Kidney epithelial cell (primary cell): ENCODE results near the gene ACOX2. TPM values are rescaled to one million over a fixed set of nuclear protein-coding genes. Genes with fewer than 3 reads are reported as not detected.

ENCODE experiments used
- DNase-seq: peaks from one replicate; pipeline ENCODE4 v3.0.0-alpha.2; 2010; ENCODE audit warnings: low read depth
- H3K27me3 ChIP-seq: 2 replicates; pipeline ENCODE4 v1.6.0; 2011; ENCODE audit warnings: low read length; ENCODE audit not compliant: control insufficient read depth, insufficient read depth
- H3K36me3 ChIP-seq: 2 replicates; pipeline ENCODE4 v1.5.1; 2011; ENCODE audit warnings: low read length; ENCODE audit not compliant: control insufficient read depth, insufficient read depth
- H3K4me3 ChIP-seq: 2 replicates; pipeline ENCODE4 v1.5.1; 2011; ENCODE audit warnings: low read depth, mild to moderate bottlenecking, control low read depth, low read length
- CTCF ChIP-seq: IDR thresholded peaks from 2 replicates; pipeline ENCODE4 v1.5.1; 2011; ENCODE audit warnings: mild to moderate bottlenecking, moderate library complexity, low read length, control low read depth, inconsistent platforms; ENCODE audit not compliant: insufficient read depth, poor library complexity, severe bottlenecking
- total RNA-seq: library from RNA; depleted of rRNA; stranded (reverse); fragments of >200 nt; gene quantifications from 2 replicates; pipeline ENCODE4 v1.2.3, GENCODE V29; 2015

Gene ACOX2
- total RNA-seq, 1 donor from 2014 or later = 0.38 TPM

GRCh38 chr3:58484045-58484721, 52.8 kb downstream of the ACOX2 start:
- H3K36me3 ChIP-seq = no peaks in the 10 kb centered on the region
- no peak for DNase-seq
- TF ChIP-seq CTCF = no peak
- peaks cover 2% of the 10 kb centered on the region for H3K27me3 ChIP-seq
- no peak overlapping the region for H3K4me3 ChIP-seq

DNA sequence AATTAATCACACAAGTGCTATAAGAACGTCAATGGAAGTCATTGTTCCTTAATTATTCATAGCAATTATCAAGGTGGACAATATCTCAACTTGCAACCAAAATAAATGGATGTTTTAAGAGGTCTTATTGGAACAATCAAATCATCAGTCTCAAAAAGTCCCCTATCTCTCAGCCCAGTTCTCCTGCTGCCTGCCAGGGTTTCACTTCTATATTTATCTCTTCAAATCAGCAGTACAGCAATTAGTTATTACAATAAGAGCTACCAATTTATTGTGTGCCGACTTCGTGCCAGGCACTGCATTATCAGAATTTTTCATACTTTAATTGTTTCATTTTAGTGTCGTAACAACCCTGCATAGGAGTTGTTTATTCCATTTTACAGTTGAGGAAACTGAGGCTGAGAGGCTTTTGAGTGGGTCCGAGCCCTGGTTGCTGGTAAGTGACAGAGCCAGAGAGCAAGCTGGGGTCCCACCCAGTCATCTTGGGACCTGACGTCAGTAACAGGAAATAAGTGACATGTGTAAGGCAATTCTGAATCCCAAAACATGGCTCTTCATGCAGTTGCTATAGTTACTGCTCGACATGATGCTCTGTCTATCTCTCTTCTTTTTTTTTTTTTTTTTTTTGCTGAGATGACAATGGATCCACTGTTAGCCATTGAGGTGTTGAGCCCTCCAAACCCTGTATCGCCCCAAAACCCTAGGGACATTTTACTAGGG, 53.9 kb downstream of the ACOX2 start:
- H3K4me3 ChIP-seq = no peak overlapping the region
- no peak for TF ChIP-seq CTCF
- H3K36me3 ChIP-seq = no peaks in the 10 kb centered on the region
- no peak for DNase-seq
- no peaks in the 10 kb centered on the region for H3K27me3 ChIP-seq

- Histone ChIP-seq H3K27me3 (no peaks in the 10 kb centered on the region), H3K36me3 (no peaks in the 10 kb centered on the region), H3K4me3 (no peak overlapping the region)
- DNase-seq = no peak
- no peak for TF ChIP-seq CTCF
These were observed 56.7 kb downstream of the ACOX2 start for GRCh38 chr3:58480309-58480708.

GRCh38 chr3:58478781-58479180, 58.2 kb downstream of the ACOX2 start:
- no peak overlapping the region for H3K4me3 ChIP-seq
- no peaks in the 10 kb centered on the region for H3K36me3 ChIP-seq
- H3K27me3 ChIP-seq = no peaks in the 10 kb centered on the region
- TF ChIP-seq CTCF = no peak
- DNase-seq = no peak

DNA sequence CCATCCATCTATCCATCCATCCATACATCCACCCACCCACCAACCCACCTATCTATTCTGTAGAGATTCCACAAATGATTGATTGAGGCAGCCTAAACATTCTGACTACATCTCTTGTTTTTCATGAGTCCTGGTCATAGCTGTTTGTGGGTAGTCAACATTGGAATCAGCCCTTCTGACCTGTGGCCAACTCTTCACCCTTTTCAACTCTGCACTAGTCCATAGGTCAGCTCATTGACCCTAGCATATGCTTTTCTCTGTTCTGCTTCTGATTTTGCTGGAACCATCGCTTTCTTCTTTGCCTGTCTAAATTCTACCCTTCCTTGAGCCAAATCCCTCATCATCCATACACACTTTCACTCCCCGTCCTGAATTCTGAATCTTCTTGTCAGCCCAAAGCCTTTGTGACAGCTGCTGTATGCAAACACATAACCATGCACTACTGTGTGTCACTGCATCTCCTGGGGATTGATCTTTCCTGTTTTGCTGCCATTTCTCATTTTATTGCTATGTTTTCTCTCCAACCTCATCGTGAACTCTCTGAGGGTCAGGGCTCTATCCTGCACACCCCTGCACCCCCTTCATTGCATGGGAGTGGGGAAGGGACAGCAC, 61.9 kb downstream of the ACOX2 start:
- Histone ChIP-seq H3K27me3 (no peaks in the 10 kb centered on the region), H3K4me3 (no peak overlapping the region), H3K36me3 (no peaks in the 10 kb centered on the region)
- no peak for DNase-seq
- no peak for TF ChIP-seq CTCF
